GM21717 (cell line): Measurements from ENCODE around the gene NMS.
"Not testable (repeated sequence)": the region's sequence is repeated elsewhere in the genome, so short reads cannot be mapped to it uniquely, and the experiment has no call there.

Experiments used
- ATAC-seq: cut with Tn5 transposase; IDR thresholded peaks from one replicate; pipeline ENCODE4 v1.9.1; 2021; ENCODE audit warnings: mild to moderate bottlenecking, moderate library complexity; ENCODE audit not compliant: unreplicated experiment

Gene NMS, protein sequence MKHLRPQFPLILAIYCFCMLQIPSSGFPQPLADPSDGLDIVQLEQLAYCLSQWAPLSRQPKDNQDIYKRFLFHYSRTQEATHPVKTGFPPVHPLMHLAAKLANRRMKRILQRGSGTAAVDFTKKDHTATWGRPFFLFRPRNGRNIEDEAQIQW

DNA sequence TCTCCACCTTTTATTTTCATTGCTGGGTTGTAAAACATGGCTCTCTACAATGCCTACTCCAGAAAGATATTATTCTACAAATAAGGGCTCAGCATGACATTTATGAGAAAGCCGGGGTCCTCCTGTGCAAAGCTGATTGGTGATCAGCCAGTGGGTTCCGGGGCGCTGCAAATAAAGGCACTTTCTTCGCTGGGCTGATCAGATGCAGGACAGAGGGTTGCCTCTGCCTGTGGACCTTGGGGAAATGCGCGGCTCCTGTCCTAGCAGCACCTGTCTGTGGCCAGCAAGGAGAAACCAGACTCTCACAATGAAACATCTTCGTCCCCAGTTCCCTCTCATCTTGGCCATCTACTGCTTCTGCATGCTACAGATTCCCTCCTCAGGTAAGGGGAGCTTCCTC, at the start of gene NMS:
Gene NMS (plus strand): TSS at position 301 of the 400 bp plus-strand sequence. CDS start 7 bp downstream, at position 308.
- no peak for ATAC-seq

DNA sequence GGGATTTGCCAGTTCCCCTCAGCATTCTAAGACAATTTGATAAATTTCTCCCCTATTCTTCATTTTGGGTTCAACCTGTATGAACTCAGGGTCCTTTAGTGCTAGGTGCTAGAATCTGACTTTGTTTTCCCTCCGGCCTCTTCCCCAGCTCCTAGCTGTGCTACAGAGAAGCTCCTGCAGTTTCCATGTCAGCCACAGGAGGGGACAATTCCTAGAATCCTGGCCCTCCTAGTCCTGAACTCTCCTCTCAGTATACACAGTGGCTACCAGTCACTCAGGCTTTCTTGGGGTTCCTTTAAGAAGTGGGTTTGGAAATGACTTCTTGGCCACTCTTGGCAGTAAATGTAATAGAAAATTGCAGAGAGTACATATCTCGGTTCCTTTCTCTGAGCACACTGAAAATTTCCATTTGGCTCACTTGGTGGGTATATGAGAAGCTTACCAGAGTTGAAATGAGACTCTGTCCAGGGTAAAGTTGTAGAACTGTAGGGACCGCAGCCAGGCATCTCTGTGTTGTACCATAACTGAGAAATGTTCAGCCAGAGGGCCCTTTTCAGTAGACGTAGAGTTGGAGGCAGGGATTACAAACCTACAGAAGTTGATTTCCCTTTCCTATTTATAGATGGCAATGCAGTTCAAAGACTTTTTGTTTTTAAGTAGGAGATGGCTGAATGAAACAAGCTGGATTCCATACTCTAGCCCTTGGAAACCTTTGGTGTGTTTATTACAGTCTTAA, 47.8 kb upstream of the NMS start:
- no peak for ATAC-seq

DNA sequence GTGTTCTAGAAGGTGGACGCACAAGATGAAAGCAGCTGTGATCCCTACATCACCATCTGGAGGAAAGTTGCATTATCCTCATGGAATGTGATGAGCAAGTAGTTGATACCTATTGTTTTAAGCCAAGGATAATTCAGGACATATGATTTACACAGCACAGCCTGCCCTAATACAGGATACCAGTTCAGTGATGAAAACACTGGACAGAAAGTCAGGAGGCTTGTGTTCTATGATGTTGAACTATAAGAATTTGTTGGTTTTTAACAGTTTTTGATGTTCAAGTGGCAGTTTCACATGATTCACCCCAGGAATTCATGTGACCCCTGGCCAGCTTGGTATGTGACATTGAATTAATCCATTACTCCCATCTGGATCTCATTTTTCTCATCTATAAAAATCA, 46.7 kb upstream of the NMS start:
- no peak for ATAC-seq

DNA sequence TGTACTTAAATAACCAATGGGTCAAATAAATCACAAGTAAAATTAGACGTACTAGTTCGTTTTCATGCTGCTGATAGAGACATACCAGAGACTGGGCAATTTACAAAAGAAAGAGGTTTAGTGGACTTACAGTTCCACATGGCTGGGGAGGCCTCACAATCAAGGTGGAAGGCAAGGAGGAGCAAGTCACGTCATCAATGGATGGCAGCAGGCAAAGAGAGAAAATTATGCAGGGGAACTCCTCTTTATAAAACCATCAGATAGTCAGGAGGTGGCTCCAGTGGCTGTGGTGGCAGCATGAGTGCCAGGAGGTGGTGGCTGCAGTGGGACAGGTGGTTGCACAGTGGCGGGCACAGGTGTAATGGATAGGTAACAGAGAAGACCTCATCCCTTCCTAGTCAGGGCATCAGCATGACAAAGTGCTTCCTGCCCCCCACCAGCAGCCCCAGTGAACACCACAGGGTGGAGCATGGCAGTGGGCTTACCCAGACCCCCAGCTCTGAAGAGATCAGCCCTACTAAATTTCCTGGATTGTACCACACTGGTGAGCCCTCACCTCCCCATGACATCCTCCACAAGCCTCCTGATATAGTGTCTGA, 45.9 kb upstream of the NMS start:
- no peak for ATAC-seq

DNA sequence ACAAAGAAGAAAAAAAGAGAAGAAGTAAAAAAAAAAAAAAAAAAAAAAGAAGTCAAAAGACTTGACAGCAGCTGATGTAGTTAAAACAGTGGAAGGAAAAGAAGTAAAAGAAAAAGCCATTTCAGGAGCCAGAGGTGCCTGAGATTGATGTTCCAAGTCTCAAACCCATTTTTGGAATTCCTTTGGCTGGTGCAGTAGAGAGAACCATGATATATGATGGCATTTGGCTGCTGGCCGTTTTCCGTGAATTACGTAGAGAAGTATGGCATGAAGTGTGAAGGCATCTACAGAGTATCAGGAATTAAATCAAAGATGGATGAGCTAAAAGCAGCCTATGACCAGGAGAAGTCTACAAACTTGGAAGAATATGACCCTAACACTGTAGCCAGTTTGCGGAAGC, 45.2 kb upstream of the NMS start:
- no peak for ATAC-seq

DNA sequence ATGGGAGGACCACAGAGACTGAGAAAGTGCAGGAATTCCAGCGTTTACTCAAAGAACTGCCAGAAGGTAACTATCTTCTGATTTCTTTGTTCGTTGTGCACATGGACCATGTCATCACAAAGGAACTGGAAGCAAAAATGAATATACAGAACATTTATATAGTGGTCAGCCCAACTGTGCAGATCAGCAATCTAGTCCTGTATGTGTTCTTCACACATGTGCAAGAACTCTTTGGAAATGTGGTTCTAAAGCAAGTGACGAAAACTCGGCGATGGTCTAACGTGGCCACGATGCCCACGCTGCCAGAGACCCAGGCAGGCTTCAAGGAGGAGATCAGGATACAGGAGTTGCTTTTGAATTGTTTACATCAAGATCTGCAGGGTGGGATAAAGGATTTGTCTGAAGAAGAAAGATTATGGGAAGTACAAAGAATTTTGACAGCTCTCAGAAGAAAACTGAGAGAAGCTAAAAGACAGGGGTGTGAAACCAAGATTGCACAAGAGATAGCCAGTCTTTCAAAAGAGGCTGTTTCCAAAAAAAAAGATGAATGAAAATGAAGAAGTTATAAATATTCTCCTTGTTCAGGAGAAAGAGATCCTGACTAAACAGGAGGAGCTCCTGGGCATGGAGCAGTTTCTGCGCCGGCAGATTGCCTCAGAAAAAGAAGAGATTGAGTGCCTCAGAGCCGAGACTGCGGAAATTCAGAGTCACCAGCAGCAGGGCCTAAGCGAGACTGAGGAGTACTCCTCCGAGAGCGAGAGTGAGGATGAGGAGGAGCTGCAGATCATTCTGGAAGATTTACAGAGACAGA, 44.5 kb upstream of the NMS start:
- no peak for ATAC-seq

DNA sequence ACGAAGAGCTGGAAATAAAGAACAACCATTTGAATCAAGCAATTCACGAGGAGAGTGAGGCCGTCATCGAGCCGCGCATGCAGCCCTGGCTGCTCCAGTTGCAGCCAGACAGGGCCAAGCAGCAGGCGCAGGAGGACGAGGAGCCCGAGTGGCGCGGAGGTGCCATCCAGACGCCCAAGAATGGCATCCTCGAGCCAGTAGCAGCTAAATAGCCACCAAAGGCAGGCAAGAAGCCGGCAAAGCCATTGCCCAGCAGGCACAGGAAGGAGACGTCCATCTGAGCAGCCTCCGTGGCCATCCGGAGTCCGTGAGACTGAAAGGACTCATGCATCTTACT, 43.9 kb upstream of the NMS start:
- no peak for ATAC-seq

DNA sequence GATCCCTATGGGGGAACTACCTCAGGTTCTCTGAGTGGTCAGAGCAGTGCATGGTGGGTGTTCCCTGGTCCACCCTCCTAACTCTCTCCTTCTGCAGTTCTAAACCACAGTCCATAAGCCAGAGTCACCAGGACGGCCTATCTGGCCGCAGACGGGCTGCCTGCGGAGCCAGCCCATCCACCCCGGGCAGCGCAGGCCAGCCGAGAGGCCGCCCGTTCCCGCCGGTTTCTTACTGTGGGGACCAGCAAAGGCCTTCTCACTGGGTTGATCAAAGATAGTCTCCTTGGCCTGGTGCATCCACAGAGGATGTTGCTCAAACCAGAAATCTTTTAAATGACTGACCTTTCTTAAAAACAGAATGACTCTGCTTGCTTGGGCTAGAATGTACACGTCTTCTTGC, 43.2 kb upstream of the NMS start:
- no peak for ATAC-seq

DNA sequence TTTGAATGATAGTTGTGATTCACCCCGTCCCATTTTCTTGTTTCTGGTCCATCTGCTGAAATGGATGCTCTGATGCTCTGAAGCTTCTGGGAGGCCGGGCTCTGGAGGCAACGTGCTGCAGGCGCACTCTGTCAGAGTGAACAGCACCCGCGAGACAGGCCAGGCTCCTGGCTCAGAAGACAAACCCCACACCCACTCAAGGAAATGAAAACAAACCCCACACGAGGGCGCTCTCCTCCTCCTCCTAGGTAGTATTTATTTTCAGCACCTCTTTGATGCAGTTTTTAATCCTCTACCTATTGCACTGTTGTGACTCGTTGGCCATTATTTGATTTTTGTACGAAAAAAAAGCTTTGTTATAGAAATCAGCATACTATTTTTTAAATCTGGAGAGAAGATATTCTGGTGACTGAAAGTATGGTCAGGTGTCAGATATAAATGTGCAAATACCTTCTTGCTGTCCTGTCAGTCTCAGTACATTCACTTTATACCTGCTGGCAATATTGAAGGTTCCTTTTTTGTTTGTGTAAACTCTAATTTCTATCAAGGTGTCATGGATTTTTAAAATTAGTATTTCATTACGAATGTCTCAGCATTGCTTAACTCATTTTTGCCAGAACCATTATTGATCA, 42.5 kb upstream of the NMS start:
- peak; percentile 49 for ATAC-seq

DNA sequence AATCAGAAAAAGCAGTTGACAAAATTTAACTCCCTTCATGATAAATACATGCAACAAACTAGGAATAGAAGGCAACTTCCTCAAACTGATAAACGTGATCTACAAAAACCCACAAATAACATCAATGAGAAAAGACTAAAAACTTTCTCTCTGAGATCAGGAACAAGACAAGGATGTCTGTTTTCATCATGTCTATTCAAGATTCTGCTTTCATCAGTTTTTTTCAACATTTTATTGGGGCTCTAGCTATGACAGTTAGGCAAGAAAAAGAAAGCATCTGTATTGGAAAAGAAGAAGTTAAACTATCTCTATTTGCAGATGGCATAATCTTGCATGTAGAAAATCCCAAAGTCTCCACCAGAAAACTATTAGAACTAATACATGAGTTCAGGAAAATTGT, 40.6 kb upstream of the NMS start:
- no peak for ATAC-seq

DNA sequence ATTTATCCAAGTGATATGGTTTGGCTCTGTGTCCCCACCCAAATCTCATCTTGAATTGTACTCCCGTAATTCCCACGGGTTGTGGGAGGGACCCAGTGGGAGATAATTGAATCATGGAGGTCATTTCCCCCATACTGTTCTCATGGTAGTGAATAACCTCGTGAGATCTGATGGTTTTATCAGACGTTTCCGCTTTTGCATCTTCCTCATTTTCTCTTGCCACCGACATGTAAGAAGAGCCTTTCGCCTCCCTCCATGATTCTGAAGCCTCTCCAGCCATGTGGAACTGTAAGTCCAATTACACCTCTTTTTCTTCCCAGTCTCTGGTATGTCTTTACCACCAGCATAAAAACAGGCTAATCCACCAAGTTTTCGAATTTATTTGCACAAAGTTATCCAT, 32.5 kb upstream of the NMS start:
- no peak for ATAC-seq

DNA sequence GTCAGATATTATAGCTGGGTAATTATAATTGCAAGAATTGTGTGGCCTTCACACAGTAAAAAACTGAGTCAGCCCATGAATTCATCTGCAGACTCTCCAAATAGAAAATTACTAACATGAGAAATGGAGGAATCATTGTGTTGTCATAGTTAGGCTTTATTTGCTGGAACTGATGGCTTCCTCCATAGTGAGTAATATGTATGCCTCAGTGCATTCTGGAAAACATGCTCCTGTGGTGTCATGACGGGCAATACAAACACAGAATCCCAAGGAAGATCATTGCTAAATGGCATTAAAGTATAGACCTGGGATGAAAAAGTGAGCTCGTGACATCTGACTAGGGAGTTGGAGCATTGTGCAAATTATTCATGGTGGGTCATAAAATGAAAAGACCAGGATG, 23.6 kb upstream of the NMS start:
- no peak for ATAC-seq

DNA sequence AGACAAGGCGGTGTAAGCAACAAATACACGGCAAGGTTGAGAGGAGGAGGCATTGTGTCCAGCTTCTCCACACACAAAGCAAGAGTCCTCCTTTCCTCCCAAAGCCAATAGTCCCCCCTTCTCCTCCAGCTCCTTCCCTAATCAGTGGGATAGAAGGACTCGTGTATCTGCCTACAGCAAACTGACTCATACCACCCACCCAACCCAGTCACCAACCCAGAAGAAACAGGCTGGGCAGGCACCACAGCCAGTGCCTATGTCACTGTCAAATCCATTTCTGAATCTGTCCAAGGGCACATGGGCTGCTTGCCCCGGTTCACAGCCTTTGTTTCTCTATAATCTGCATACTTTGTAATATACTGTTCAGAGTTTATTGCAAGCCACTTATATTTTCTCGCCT, 19.2 kb upstream of the NMS start:
- no peak for ATAC-seq

DNA sequence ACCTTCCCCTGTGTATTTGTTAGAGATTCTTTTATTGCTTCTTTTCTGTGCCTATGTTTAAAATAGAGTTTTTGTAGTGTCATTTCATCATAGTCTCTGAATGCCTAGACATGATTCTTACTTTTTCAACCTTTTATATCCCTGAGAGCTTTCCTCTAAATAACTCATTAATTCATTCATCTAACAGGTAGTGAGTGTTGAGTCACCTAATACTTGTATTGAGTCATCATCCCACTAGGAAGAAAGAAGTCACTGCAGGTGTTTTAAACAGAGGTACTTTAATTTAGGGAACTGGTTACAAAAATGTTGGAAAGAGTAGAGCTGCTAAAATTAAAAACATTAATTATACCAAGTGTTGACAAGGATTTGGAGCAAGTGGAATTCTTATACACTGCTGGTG, 18.5 kb upstream of the NMS start:
- no peak for ATAC-seq

DNA sequence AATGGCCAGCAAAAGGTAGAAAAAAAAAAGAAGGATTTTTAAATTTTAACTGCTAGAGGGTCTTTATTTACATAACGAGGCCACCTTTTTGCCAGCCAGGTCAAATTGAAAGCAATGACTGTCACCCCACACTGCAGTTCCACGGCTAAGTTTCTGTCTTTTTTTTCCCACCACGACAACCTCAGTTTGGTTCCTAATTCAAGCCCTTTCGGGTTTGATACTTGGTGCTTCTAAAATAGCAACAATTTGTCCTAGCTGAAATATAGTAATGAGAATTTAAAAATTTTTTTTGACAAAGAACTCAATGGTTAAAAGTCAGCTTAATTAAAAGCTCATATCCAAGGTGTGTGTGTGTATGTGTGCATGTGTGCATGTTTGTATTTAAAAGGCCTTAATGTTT, 16.4 kb upstream of the NMS start:
- ATAC-seq: no peak

DNA sequence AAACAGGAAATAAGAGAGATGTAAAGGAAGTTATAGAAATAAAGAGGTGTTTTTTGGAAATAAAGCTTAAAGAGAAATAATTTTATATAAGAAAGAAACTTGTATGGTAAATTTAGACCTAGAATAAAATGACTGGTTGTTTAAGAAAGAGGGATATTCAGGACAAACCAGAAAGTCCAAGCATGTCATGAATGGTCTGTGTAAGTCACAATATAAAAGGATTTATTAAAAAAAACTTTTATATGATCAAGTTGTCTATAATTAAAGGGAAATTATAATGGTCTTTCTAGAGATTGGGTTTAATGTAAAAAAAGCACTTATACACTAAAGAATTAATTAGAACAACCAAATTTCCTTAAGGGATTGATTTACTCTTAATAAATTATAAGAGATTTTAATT, 13.9 kb upstream of the NMS start:
- ATAC-seq: not testable (repeated sequence)

DNA sequence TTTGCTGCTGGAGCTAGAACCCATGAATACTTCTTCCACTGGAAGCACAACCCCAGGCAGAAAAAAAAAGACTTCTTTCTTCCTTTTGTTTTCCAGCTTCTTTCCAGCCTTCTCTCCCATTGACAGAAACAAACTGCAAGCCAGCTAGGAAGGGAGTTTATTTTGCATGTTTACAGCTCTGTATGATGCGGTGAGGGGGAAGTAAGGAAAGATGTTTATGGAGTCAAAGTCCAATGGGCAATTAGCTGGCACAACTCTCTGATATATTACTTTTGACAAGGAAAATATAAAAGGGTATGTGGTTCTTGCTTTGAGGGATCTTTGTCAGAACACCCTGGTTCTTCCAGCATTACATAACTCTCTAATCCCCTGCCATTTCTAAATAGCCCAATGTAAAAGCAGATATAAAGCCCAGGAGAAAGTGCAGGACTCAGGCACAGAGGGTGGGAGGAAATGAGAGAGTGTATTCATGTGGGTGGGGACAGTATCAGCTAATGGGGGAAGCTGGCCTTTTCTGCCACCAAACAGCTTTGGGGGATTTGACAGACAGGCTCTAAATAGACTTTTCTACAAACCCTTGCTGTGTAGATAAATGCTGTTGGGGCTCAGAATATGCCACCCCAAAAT, 9.3 kb upstream of the NMS start:
- no peak for ATAC-seq

DNA sequence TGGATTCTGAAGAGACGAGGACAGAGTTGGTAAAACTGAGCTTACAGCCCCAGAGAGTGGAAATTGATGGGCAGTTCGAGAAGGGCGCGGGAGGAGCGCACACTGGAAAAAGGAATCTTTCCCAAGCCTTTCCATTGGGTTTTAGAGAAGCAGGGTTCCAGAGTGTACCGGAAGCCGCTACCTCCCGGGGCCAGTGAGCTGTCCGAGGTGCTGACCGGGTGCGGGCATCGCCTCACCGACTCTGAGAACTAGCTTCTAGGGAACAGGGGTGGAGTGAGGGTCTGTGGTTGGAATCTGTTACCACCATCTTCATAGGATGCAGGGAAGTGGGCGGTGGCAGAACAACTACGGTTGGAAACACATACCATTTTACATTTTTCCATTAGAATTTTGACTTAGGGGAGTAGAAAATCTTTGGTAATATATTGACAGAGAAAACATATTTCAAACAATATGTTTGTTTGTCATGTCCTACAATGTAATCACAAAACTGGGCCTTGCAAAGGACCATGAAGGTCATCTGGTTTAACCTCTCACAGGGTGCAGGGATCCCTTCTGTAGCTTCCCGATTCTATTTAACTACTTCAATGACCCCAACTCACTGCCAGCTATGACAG, 724 bp downstream of the NMS start:
- ATAC-seq: no peak

DNA sequence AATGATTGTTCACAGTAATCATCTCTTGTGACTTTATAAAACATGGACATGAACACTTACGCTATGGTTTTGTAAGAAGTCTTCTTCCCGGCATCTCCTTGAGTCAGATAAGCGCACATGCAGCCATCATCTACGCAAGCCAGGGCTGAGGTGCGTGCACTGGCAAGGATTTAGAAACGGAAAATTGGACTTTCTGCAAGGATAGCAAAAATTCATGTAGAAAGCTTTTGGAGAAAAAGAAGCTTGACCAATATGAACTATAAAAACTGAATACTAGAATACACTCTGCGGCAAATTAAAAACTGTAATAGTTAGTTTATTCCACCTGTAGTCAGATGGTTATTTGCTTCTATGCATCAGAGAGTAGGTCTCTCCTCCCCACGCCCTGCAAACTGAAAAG, 6.3 kb downstream of the NMS start:
- ATAC-seq: no peak

DNA sequence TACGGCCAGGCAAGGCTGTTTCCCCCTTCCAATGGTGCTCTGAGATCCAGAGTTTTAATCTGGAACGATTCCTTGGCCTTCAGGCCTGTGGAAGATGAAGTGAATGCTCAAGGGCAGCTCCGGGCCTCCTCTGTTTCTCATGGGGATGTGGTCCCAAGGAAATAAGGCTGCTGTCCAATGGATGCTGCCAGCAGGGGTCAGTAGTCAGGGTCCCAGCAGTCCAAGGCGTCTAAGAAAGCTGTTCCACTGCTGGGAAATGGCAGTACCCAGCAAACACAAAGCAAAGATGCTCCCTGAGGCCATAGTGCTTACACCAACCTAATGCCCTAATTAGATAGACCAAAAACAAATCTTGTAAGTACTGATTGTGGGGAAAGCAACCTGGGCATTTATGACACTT, 12.5 kb downstream of the NMS start:
- no peak for ATAC-seq

DNA sequence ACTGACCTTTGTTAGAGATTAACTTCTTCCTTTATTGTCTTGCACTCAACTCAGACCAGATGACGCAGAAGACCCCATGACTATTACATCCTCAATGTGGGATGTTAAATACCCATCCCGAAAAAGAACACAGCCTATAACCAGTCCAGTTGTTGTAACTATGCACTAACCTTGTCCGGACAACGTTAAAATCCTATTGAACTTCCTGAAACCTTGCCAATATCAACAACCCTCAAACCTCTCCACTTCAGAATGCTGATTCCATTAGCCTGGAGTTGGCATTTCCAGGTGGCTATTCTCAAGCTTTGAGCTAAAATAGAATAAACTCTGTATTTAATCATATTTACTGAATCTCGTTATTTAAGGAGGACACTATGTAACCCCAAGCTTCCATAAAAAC, 13.6 kb downstream of the NMS start:
- no peak for ATAC-seq
